GM13977 (cell line): ENCODE results near the gene SUPV3L1.

Experiments
- DNase-seq: peaks from one replicate; pipeline ENCODE4 v3.0.0; 2012; ENCODE audit warnings: low spot score
- in situ Hi-C: fragments of 300-500 bp; cut with MboI; formaldehyde crosslinking; loops from one replicate; pipeline ENCODE4 v1.12.0; 2022; ENCODE audit warnings: low sequenced_read_pairs, low pct_unique_long_range_greater_than_20kb, mixed read lengths, inconsistent platforms; ENCODE audit not compliant: unreplicated experiment
- TF ChIP-seq, protein P1 (sequence below): IDR thresholded peaks from 2 replicates; pipeline ENCODE4 v1.5.1; 2012; ENCODE audit warnings: mild to moderate bottlenecking, control low read depth; ENCODE audit not compliant: insufficient read depth; ENCODE audit errors: extremely low read depth, missing control alignments

Gene SUPV3L1

DNA sequence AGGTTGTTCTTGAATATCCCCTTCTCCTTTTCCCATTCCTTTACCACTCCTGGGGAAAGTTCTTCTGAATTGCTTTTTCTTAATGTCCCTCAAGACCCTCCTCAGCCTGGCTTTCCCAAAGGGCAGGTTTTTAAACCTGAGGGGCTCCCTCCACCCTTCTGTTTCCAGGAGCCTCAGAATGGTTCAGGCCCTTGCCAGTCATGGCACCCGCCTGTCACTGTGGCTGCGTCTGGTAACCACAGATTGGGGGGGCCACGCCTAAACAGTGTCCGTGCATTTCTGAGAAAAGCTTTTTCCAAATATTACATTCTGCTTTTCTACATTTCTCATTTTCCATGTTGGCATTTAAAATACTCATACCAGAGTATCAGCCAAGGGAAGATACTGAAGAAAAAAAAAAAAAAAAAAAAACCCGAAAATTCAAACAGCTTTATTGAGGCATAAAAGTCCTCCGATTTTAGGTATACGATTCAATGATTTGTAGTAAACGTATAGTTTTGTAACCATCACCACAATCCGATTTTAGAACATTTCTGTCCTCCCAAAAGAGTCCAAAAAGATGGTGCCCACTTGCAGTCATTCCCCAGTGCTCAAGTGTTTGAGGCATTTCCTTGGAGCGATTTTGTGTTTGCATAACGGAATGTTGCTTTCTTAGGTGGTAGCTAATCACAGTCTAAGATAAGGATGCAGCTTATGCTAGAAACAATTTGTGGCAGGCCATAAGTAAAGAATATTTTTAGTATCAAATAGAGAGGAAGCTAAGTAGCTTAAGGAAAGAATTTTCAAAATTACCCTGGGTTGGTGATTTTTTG, 62.2 kb downstream of the SUPV3L1 start:
- TF ChIP-seq, protein P1, sequence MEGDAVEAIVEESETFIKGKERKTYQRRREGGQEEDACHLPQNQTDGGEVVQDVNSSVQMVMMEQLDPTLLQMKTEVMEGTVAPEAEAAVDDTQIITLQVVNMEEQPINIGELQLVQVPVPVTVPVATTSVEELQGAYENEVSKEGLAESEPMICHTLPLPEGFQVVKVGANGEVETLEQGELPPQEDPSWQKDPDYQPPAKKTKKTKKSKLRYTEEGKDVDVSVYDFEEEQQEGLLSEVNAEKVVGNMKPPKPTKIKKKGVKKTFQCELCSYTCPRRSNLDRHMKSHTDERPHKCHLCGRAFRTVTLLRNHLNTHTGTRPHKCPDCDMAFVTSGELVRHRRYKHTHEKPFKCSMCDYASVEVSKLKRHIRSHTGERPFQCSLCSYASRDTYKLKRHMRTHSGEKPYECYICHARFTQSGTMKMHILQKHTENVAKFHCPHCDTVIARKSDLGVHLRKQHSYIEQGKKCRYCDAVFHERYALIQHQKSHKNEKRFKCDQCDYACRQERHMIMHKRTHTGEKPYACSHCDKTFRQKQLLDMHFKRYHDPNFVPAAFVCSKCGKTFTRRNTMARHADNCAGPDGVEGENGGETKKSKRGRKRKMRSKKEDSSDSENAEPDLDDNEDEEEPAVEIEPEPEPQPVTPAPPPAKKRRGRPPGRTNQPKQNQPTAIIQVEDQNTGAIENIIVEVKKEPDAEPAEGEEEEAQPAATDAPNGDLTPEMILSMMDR, result no peak
- DNase-seq, result no peak
- in situ Hi-C loops, result no loop called here

DNA sequence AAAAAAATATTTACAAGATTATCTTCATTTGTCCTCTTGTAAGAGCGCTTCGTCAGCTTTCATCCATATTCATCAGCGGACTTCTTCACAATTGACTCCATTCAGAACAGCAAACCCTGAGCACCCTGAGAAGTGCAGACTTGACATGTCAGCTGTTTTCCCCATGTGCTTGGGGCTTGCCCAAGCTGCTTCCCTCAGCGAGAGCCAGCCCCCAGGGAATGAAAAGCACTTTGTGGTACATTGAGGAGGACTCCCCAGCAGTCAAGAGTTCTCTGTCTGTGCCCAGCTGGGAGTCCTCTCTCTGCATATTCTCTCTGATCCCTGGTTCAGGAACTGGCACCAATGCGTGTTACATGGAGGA, 62.8 kb downstream of the SUPV3L1 start:
- in situ Hi-C loops, result no loop called here
- DNase-seq, result no peak
- TF ChIP-seq, protein P1, result no peak

DNA sequence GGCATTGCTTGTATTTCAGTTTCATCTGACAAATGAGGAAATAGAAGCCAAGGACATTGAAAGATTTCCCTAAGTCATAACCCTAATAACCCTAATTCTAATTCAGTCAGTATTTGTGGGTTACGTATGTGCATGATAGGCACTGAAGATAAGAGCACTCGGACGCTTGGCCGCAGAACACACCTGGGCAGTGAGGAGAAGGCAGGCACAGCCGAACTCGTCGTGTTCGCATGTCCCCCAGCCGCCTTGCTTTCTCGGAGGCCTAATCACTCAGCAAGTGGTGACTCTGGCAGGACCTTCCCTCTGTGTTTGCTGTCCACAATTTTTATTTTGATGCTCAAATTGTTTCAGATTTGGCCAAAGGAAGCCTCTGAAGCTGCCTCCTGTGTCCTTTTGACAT, 63.8 kb downstream of the SUPV3L1 start:
- TF ChIP-seq, protein P1, result no peak
- in situ Hi-C loops, result no loop called here
- DNase-seq, result no peak

DNA sequence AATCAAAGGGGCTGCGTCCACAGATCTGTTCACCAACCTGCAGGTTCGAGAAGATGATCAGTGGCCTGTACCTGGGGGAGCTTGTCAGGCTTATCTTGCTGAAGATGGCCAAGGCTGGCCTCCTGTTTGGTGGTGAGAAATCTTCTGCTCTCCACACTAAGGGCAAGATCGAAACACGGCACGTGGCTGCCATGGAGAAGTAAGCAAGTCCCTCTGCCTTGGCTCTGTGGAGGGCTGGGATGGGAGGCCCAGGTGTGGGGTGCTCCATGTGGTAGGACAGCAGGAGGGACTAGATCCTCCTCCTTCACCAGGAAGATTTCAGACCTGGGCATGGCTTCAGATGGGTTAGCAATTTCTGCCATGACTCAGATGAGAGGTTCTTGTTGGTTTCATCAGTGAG, 66.0 kb downstream of the SUPV3L1 start:
- in situ Hi-C loops, result no loop called here
- TF ChIP-seq, protein P1, result no peak
- DNase-seq, result no peak

DNA sequence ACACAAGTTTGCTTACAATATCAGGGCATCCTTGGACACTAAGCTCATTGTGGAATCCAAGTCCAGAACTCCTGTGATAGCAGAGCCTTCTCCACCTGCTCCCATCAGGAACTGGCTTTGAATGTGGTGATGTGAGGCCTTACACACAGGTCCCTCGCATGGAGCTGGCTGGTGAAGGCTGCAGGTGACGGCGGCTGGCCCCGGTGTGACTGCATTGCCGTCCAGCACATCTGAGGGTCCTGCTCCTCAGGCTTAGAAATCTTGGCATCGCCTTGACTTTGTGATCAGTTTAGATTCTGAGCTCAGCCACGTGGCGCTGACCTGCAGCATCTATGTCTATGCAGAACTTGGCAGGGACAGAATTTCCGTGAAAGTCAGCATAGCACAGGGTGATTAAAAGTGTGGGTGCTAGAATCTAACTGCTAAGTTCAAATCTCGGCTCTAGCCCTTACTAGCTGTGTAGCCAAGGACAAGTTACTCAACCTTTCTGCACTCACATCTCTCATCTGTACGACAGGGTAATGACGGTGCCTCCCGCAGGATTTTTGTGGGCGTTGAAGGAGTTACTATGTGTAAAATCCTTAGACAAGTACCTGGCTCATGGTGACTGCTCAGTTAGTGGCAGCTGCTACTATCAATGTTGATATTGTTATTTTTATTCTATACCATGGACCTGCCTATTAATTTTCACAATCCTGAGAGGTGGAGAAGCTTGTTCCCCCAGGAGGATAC, 66.7 kb downstream of the SUPV3L1 start:
- in situ Hi-C loops, result no loop called here
- TF ChIP-seq, protein P1, result no peak
- no peak for DNase-seq

DNA sequence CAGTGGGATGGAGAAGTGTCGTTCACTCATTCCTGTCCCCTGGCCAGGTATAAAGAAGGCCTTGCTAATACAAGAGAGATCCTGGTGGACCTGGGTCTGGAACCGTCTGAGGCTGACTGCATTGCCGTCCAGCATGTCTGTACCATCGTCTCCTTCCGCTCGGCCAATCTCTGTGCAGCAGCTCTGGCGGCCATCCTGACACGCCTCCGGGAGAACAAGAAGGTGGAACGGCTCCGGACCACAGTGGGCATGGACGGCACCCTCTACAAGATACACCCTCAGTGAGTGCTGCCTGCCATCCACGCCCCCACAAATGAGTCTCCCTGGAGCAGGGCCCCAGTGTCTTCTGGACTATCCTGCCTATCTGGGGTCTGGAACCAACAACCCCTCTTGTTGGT, 67.3 kb downstream of the SUPV3L1 start:
- in situ Hi-C loops, result no loop called here
- no peak for DNase-seq
- TF ChIP-seq, protein P1, result no peak
